Neural cell (in vitro differentiated cells): ENCODE results near the gene RBFOX2. TPM values are rescaled to one million over a fixed set of nuclear protein-coding genes. Genes with fewer than 3 reads are reported as not detected.
"Not testable (repeated sequence)": the region's sequence is repeated elsewhere in the genome, so short reads cannot be mapped to it uniquely, and the experiment has no call there.

Experiments
- H2AFZ ChIP-seq: fragments of 200-600, 300-800 bp; sonication (generic), shearing (Covaris generic); 2 replicates; pipeline ENCODE4 v1.6.0; 2014; ENCODE audit warnings: low read depth, mild to moderate bottlenecking, antibody characterized with exemption, low read length, moderate library complexity
- H3F3A ChIP-seq: fragments of 200-600 bp; shearing (Covaris generic); 2 replicates; pipeline ENCODE4 v1.6.1; 2016; ENCODE audit warnings: mild to moderate bottlenecking, moderate library complexity, mixed read lengths, antibody characterized with exemption, low read length; ENCODE audit not compliant: insufficient read depth, poor library complexity, severe bottlenecking
- H3K27ac ChIP-seq: fragments of 200-600, 300-800 bp; sonication (generic), shearing (Covaris generic); 2 replicates; pipeline ENCODE4 v1.5.1; 2014; ENCODE audit warnings: mild to moderate bottlenecking, low read length, moderate library complexity
- H3K27me3 ChIP-seq: fragments of 300-800, 200-600 bp; sonication (generic), shearing (Covaris generic); 2 replicates; pipeline ENCODE4 v1.6.0; 2014; ENCODE audit warnings: mild to moderate bottlenecking, low read depth, low read length, moderate library complexity; ENCODE audit not compliant: insufficient read depth
- H3K36me3 ChIP-seq: fragments of 300-800, 200-600 bp; sonication (generic), shearing (Covaris generic); 2 replicates; pipeline ENCODE4 v1.5.1; 2014; ENCODE audit warnings: mild to moderate bottlenecking, antibody characterized with exemption, low read length, moderate library complexity; ENCODE audit not compliant: insufficient read depth
- H3K4me2 ChIP-seq: fragments of 300-800, 200-600 bp; sonication (generic), shearing (Covaris generic); 2 replicates; pipeline ENCODE4 v1.6.0; 2014; ENCODE audit warnings: mild to moderate bottlenecking, low read length
- H3K4me3 ChIP-seq: fragments of 300-800, 200-600 bp; sonication (generic), shearing (Covaris generic); 2 replicates; pipeline ENCODE4 v1.5.1; 2014; ENCODE audit warnings: mild to moderate bottlenecking, low read length, moderate library complexity
- H3K79me2 ChIP-seq: fragments of 200-600 bp; shearing (Covaris generic); replicated peaks from 2 replicates; pipeline ENCODE4 v1.6.0; 2014; ENCODE audit warnings: mild to moderate bottlenecking, low read length, moderate library complexity; ENCODE audit not compliant: insufficient read depth
- H3K9ac ChIP-seq: fragments of 300-800, 200-600 bp; sonication (generic), shearing (Covaris generic); 2 replicates; pipeline ENCODE4 v1.6.1; 2016; ENCODE audit warnings: mild to moderate bottlenecking, low read length, mixed read lengths
- H3K9me2 ChIP-seq: fragments of 200-600 bp; shearing (Covaris generic); 2 replicates; pipeline ENCODE4 v1.6.1; 2016; ENCODE audit warnings: mild to moderate bottlenecking, low read length, mixed read lengths; ENCODE audit not compliant: insufficient read depth
- H3K9me3 ChIP-seq: fragments of 200-600, 300-800 bp; sonication (generic), shearing (Covaris generic); 2 replicates; pipeline ENCODE4 v1.6.1; 2016; ENCODE audit warnings: mild to moderate bottlenecking, mixed run types, low read length, moderate library complexity, mixed read lengths
- H4K20me1 ChIP-seq: fragments of 200-600 bp; shearing (Covaris generic); 2 replicates; pipeline ENCODE4 v1.6.1; 2016; ENCODE audit warnings: mild to moderate bottlenecking, mixed run types; ENCODE audit not compliant: insufficient read depth
- CTCF ChIP-seq: fragments of 450-650 bp; IDR thresholded peaks from 2 replicates; pipeline ENCODE4 v1.5.1; 2014; ENCODE audit warnings: antibody characterized with exemption, mild to moderate bottlenecking, moderate library complexity; ENCODE audit not compliant: poor library complexity, severe bottlenecking
- EP300 ChIP-seq: fragments of 450-650 bp; conservative IDR thresholded peaks from 2 replicates; pipeline ENCODE4 v1.6.1; 2014; ENCODE audit warnings: antibody characterized with exemption, mild to moderate bottlenecking, moderate library complexity; ENCODE audit not compliant: poor library complexity, severe bottlenecking
- EZH2 ChIP-seq: fragments of 200-600, 300-800 bp; shearing (Covaris generic), sonication (generic); IDR thresholded peaks from 2 replicates; pipeline ENCODE4 v1.6.1; 2014; ENCODE audit warnings: antibody characterized with exemption, low read length, borderline replicate concordance, mild to moderate bottlenecking; ENCODE audit not compliant: insufficient read depth, poor library complexity, severe bottlenecking
- MXI1 ChIP-seq: fragments of 450-650 bp; conservative IDR thresholded peaks from 2 replicates; pipeline ENCODE4 v1.6.1; 2014; ENCODE audit warnings: antibody characterized with exemption, mild to moderate bottlenecking; ENCODE audit not compliant: poor library complexity, severe bottlenecking
- POLR2AphosphoS5 ChIP-seq: IDR thresholded peaks from 2 replicates; pipeline ENCODE4 v1.6.1; 2012
- RAD21 ChIP-seq: fragments of 450-650 bp; conservative IDR thresholded peaks from 2 replicates; pipeline ENCODE4 v1.6.1; 2014; ENCODE audit warnings: antibody characterized with exemption, mild to moderate bottlenecking, moderate library complexity
- REST ChIP-seq: IDR thresholded peaks from 2 replicates; pipeline ENCODE4 v1.6.1; 2012; ENCODE audit warnings: borderline replicate concordance
- SMC3 ChIP-seq: fragments of 450-650 bp; conservative IDR thresholded peaks from 2 replicates; pipeline ENCODE4 v1.6.1; 2014; ENCODE audit warnings: antibody characterized with exemption, mild to moderate bottlenecking, moderate library complexity; ENCODE audit not compliant: poor library complexity
- TAF1 ChIP-seq: IDR thresholded peaks from 2 replicates; pipeline ENCODE4 v1.6.1; 2012; ENCODE audit warnings: low read depth
- polyA plus RNA-seq: library from polyadenylated mRNA; depleted of rRNA; stranded (reverse); fragments of >200 nt; gene quantifications from 2 replicates; pipeline ENCODE4 v1.2.3, GENCODE V29; 2014

RBFOX2 gene
- polyA plus RNA-seq, 1 donor from 2014 or later, result 529 TPM

- H3K9ac ChIP-seq, H4K20me1 ChIP-seq, H3K9me3 ChIP-seq, H3F3A ChIP-seq, H3K27ac ChIP-seq, H3K79me2 ChIP-seq, H3K4me3 ChIP-seq, H3K9me2 ChIP-seq, H3K36me3 ChIP-seq, H2AFZ ChIP-seq, H3K27me3 ChIP-seq, H3K4me2 ChIP-seq: not testable (repeated sequence)
- TF ChIP-seq POLR2AphosphoS5, result peak; percentile 22
Measured at GRCh38 chr22:35737886-35738285, 290.7 kb downstream of the RBFOX2 start.

- Histone ChIP-seq H3K9me2 (no peaks in the 10 kb centered on the region), H3K4me3 (no peak overlapping the region), H3K27me3 (no peaks in the 10 kb centered on the region), H3F3A (no peaks in the 10 kb centered on the region), H2AFZ (no peak overlapping the region), H3K9me3 (no peaks in the 10 kb centered on the region), H3K27ac (no peak overlapping the region), H3K4me2 (no peak overlapping the region), H3K9ac (no peak overlapping the region), H3K79me2 (no peaks in the 10 kb centered on the region), H3K36me3 (peaks cover 7% of the 10 kb centered on the region), H4K20me1 (no peaks in the 10 kb centered on the region)
- TF ChIP-seq REST, result no peak
Measured at GRCh38 chr22:35736701-35737100, 291.9 kb downstream of the RBFOX2 start.

DNA sequence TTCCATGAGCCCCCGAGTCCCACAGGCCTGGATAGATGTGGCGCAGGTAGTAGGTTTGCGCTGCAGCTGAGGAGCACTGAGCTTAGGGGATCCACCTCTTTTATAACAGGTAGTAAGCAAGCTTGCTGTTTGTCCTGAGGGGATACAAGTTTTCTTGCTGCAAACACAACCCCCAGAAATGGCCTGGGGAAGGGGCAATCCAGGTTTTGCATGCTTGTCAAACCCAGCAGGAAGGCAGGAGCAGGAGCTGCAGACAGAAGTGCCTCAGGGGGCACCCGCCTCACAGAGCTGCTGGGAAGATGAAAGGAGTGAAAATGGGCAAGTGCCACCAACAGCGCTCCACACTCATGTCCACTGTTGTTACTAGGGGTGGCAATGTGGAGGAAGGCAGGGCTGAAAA lies 292.5 kb downstream of the RBFOX2 start:
- Histone ChIP-seq H3K27me3 (no peaks in the 10 kb centered on the region), H3K27ac (no peak overlapping the region), H4K20me1 (no peaks in the 10 kb centered on the region), H3K36me3 (peaks cover 3% of the 10 kb centered on the region), H3K9ac (no peak overlapping the region), H3K4me2 (no peak overlapping the region), H3K4me3 (no peak overlapping the region), H3K9me3 (no peaks in the 10 kb centered on the region), H3K9me2 (no peaks in the 10 kb centered on the region), H3K79me2 (no peaks in the 10 kb centered on the region), H3F3A (no peaks in the 10 kb centered on the region), H2AFZ (no peak overlapping the region)
- TF ChIP-seq POLR2AphosphoS5 (no peak), EP300 (no peak), CTCF (no peak), REST (no peak), RAD21 (no peak), EZH2 (no peak), TAF1 (no peak), SMC3 (no peak), MXI1 (no peak)
